Hematopoietic multipotent progenitor cell treated with erythropoietin and hydrocortisone succinate and interleukin-3 and kit ligand, for 8 days (in vitro differentiated cells): ENCODE results near the gene ESYT3.

ENCODE experiments used
- DNase-seq: peaks from one replicate; pipeline ENCODE4 v3.0.0-alpha.2; 2015

The ESYT3 gene

GRCh38 chr3:138434276-138434874, at the start of gene ESYT3:
Gene ESYT3 (plus strand): TSS chr3:138434616. CDS start chr3:138434799, 183 bp downstream.
- peak; percentile 67 for DNase-seq

- no peak for DNase-seq
These were observed 49.4 kb upstream of the ESYT3 start for GRCh38 chr3:138384976-138385375.

GRCh38 chr3:138389144-138389601, 45.2 kb upstream of the ESYT3 start:
- DNase-seq, result no peak

- DNase-seq, result no peak
These were observed 44.4 kb upstream of the ESYT3 start for GRCh38 chr3:138389841-138390581.

GRCh38 chr3:138390582-138390932, 43.9 kb upstream of the ESYT3 start:
- DNase-seq, result no peak

- no peak for DNase-seq
These were observed 40.3 kb upstream of the ESYT3 start for GRCh38 chr3:138394156-138394555.

GRCh38 chr3:138394686-138395085, 39.7 kb upstream of the ESYT3 start:
- DNase-seq, result no peak

- no peak for DNase-seq
These were observed 38.3 kb upstream of the ESYT3 start for GRCh38 chr3:138395865-138396751.

- DNase-seq, result no peak
These were observed 37.5 kb upstream of the ESYT3 start for GRCh38 chr3:138396752-138397410.

- no peak for DNase-seq
These were observed 36.4 kb upstream of the ESYT3 start for GRCh38 chr3:138397983-138398382.

- DNase-seq, result no peak
These were observed 35.4 kb upstream of the ESYT3 start for GRCh38 chr3:138398791-138399575.

- DNase-seq, result no peak
These were observed 34.6 kb upstream of the ESYT3 start for GRCh38 chr3:138399766-138400165.

GRCh38 chr3:138400651-138401070, 33.8 kb upstream of the ESYT3 start:
- DNase-seq, result no peak

GRCh38 chr3:138401834-138402233, 32.6 kb upstream of the ESYT3 start:
- no peak for DNase-seq

GRCh38 chr3:138404121-138404520, 30.3 kb upstream of the ESYT3 start:
- no peak for DNase-seq

GRCh38 chr3:138405001-138405400, 29.4 kb upstream of the ESYT3 start:
- DNase-seq, result no peak

- no peak for DNase-seq
These were observed 28.9 kb upstream of the ESYT3 start for GRCh38 chr3:138405486-138405885.

- DNase-seq, result no peak
These were observed 27.8 kb upstream of the ESYT3 start for GRCh38 chr3:138406606-138407005.

- DNase-seq, result no peak
These were observed 27.0 kb upstream of the ESYT3 start for GRCh38 chr3:138407236-138407907.

- no peak for DNase-seq
These were observed 25.5 kb upstream of the ESYT3 start for GRCh38 chr3:138408751-138409570.
